Mesenchymal stem cell (in vitro differentiated cells and primary cell): ENCODE data around the gene COL4A1.

Experiments
- DNase-seq: peaks from one replicate; pipeline ENCODE4 v3.0.0-alpha.2; 2013
- H2AFZ ChIP-seq: one replicate; pipeline ENCODE4 v1.6.1; 2013; ENCODE audit warnings: low read depth, mild to moderate bottlenecking, control low read depth, inconsistent platforms, low read length, moderate library complexity
- H2AK5ac ChIP-seq: 2 replicates; pipeline ENCODE4 v1.6.1; 2013; ENCODE audit warnings: low read length, moderate library complexity, mild to moderate bottlenecking, inconsistent platforms; ENCODE audit not compliant: severe bottlenecking
- H2BK120ac ChIP-seq: one replicate; pipeline ENCODE4 v1.6.1; 2013; ENCODE audit warnings: low read depth, mild to moderate bottlenecking, inconsistent platforms, low read length, moderate library complexity
- H2BK12ac ChIP-seq, 2 experiments: one replicate each; pipeline ENCODE4 v1.6.1; 2013; ENCODE audit warnings: inconsistent platforms in 2 of 2, low read length in 2 of 2, mild to moderate bottlenecking in 2 of 2, moderate library complexity in 2 of 2, control low read depth in 1 of 2
- H2BK15ac ChIP-seq: one replicate; pipeline ENCODE4 v1.6.1; 2013; ENCODE audit warnings: mild to moderate bottlenecking, low read depth, inconsistent platforms; ENCODE audit not compliant: poor library complexity, severe bottlenecking
- H2BK5ac ChIP-seq: 2 replicates; pipeline ENCODE4 v1.6.1; 2013; ENCODE audit warnings: low read depth, mild to moderate bottlenecking, low read length, control low read depth, inconsistent platforms; ENCODE audit not compliant: poor library complexity, severe bottlenecking
- H3K14ac ChIP-seq, 2 experiments: one replicate each; pipeline ENCODE4 v1.6.1; 2013; ENCODE audit warnings: inconsistent platforms in 2 of 2, low read length in 2 of 2, control low read depth in 1 of 2, mild to moderate bottlenecking in 1 of 2, moderate library complexity in 1 of 2
- H3K18ac ChIP-seq, 2 experiments: one replicate each; pipeline ENCODE4 v1.6.1; 2013; ENCODE audit warnings: inconsistent platforms in 2 of 2, low read length in 2 of 2, control low read depth in 1 of 2, low read depth in 1 of 2, mild to moderate bottlenecking in 1 of 2
- H3K23ac ChIP-seq, 2 experiments: one replicate each; pipeline ENCODE4 v1.6.1; 2013; ENCODE audit warnings: inconsistent platforms in 2 of 2, low read length in 2 of 2, mild to moderate bottlenecking in 2 of 2, moderate library complexity in 2 of 2, control low read depth in 1 of 2
- H3K27ac ChIP-seq: 2 replicates; pipeline ENCODE4 v1.5.1; 2013; ENCODE audit warnings: mild to moderate bottlenecking, moderate library complexity, low read length, control low read depth, inconsistent platforms; ENCODE audit not compliant: poor library complexity, severe bottlenecking
- H3K27me3 ChIP-seq, 2 experiments: 2 replicates each; pipeline versions ENCODE4 v1.6.1 to v1.7.0; 2013; ENCODE audit warnings: low read length in 2 of 2, mild to moderate bottlenecking in 2 of 2, moderate library complexity in 2 of 2, control low read depth in 1 of 2, inconsistent platforms in 1 of 2; ENCODE audit not compliant: control insufficient read depth in 1 of 2, insufficient read depth in 1 of 2
- H3K36me3 ChIP-seq, 2 experiments: 2 replicates each; pipeline versions ENCODE4 v1.6.1 to v1.7.0; 2013; ENCODE audit warnings: low read length in 2 of 2, control low read depth in 1 of 2, inconsistent platforms in 1 of 2, low read depth in 1 of 2, mild to moderate bottlenecking in 1 of 2; ENCODE audit not compliant: insufficient read depth in 2 of 2, control insufficient read depth in 1 of 2
- H3K4ac ChIP-seq, 2 experiments: one replicate each; pipeline ENCODE4 v1.6.1; 2013; ENCODE audit warnings: inconsistent platforms in 2 of 2, low read length in 2 of 2, mild to moderate bottlenecking in 2 of 2, moderate library complexity in 2 of 2, control low read depth in 1 of 2, low read depth in 1 of 2
- H3K4me1 ChIP-seq: 2 replicates; pipeline ENCODE4 v1.6.1; 2013; ENCODE audit warnings: low read depth, low read length, control low read depth; ENCODE audit not compliant: control insufficient read depth, insufficient read depth
- H3K4me2 ChIP-seq: 2 replicates; pipeline ENCODE4 v1.6.1; 2013; ENCODE audit warnings: low read length, mild to moderate bottlenecking, inconsistent platforms; ENCODE audit not compliant: poor library complexity, severe bottlenecking
- H3K4me3 ChIP-seq, 2 experiments: 2 replicates each; pipeline versions ENCODE4 v1.5.1 to v1.7.0; 2013; ENCODE audit warnings: low read length in 2 of 2, mild to moderate bottlenecking in 2 of 2, control low read depth in 1 of 2, low read depth in 1 of 2; ENCODE audit not compliant: insufficient read depth in 1 of 2
- H3K79me1 ChIP-seq: replicated peaks from 2 replicates; pipeline ENCODE4 v1.6.1; 2013; ENCODE audit warnings: mild to moderate bottlenecking, control low read depth, low read length, inconsistent platforms; ENCODE audit not compliant: poor library complexity, severe bottlenecking
- H3K9ac ChIP-seq: 2 replicates; pipeline ENCODE4 v1.7.0; 2013; ENCODE audit warnings: mild to moderate bottlenecking, low read length, moderate library complexity
- H3K9me3 ChIP-seq: 2 replicates; pipeline ENCODE4 v1.7.0; 2013; ENCODE audit warnings: mild to moderate bottlenecking, low read length; ENCODE audit not compliant: control insufficient read depth
- H4K8ac ChIP-seq: one replicate; pipeline ENCODE4 v1.6.1; 2013; ENCODE audit warnings: inconsistent platforms, mild to moderate bottlenecking, low read length, moderate library complexity
- H4K91ac ChIP-seq: one replicate; pipeline ENCODE4 v1.6.1; 2013; ENCODE audit warnings: mild to moderate bottlenecking, low read length, inconsistent platforms
- WGBS: methylation state at CpG from one replicate; pipeline ENCODE4 v1.1.7; 2013; ENCODE audit warnings: mixed read lengths; 5-methylcytosine and 5-hydroxymethylcytosine counted together

The COL4A1 gene

GRCh38 chr13:110289174-110289573, 17.8 kb downstream of the COL4A1 start:
- Histone ChIP-seq H3K4ac (no peak overlapping the region), H2BK12ac (no peak overlapping the region), H2BK120ac (no peak overlapping the region), H3K4me2 (no peak overlapping the region), H3K14ac (no peak overlapping the region), H3K18ac (no peak overlapping the region), H3K4me1 (peaks cover 6% of the 10 kb centered on the region), H4K8ac (no peak overlapping the region), H3K27me3 (no peaks in the 10 kb centered on the region), H2BK5ac (no peak overlapping the region), H3K4me3 (no peak overlapping the region), H3K27ac (no peak overlapping the region), H2AFZ (no peak overlapping the region), H4K91ac (no peak overlapping the region), H2BK15ac (no peak overlapping the region), H3K23ac (no peak overlapping the region), H3K9me3 (peaks cover 5% of the 10 kb centered on the region), H3K36me3 (peaks cover 0 to 63% of the 10 kb centered on the region in 2 experiments), H2AK5ac (no peak overlapping the region), H3K79me1 (peaks cover 23% of the 10 kb centered on the region), H3K9ac (no peak overlapping the region)
- no peak for DNase-seq
- WGBS = 97% methylated on average over 9 of the region's 9 CpGs

GRCh38 chr13:110286833-110287819, 19.8 kb downstream of the COL4A1 start:
- Histone ChIP-seq H2BK5ac (no peak overlapping the region), H3K27ac (no peak overlapping the region), H3K14ac (no peak overlapping the region), H2BK120ac (no peak overlapping the region), H4K8ac (no peak overlapping the region), H2BK15ac (no peak overlapping the region), H3K79me1 (peaks cover 26% of the 10 kb centered on the region), H3K23ac (no peak overlapping the region), H4K91ac (no peak overlapping the region), H3K9ac (no peak overlapping the region), H3K4me1 (peaks cover 14% of the 10 kb centered on the region), H2AFZ (no peak overlapping the region), H3K4me2 (no peak overlapping the region), H3K18ac (no peak overlapping the region), H3K27me3 (no peaks in the 10 kb centered on the region), H2BK12ac (no peak overlapping the region), H2AK5ac (no peak overlapping the region), H3K4ac (no peak overlapping the region), H3K4me3 (no peak overlapping the region), H3K36me3 (peaks cover 0 to 68% of the 10 kb centered on the region in 2 experiments), H3K9me3 (peaks cover 5% of the 10 kb centered on the region)
- DNase-seq = no peak
- 92% methylated on average over 21 of the region's 21 CpGs for WGBS

- Histone ChIP-seq H2BK12ac (no peak overlapping the region), H3K14ac (no peak overlapping the region), H3K4me1 (peaks cover 14% of the 10 kb centered on the region), H3K4me3 (no peak overlapping the region), H4K8ac (peak overlapping the region; percentile 61), H4K91ac (peak overlapping the region; percentile 15), H3K4me2 (no peak overlapping the region), H3K27me3 (peaks cover 0 to under 1% of the 10 kb centered on the region in 2 experiments), H2AK5ac (no peak overlapping the region), H3K36me3 (peaks cover 0 to 68% of the 10 kb centered on the region in 2 experiments), H2BK5ac (no peak overlapping the region), H3K4ac (no peak overlapping the region), H3K27ac (no peak overlapping the region), H2AFZ (no peak overlapping the region), H3K79me1 (peaks cover 26% of the 10 kb centered on the region), H2BK15ac (no peak overlapping the region), H2BK120ac (no peak overlapping the region), H3K9ac (no peak overlapping the region), H3K9me3 (peaks cover 5% of the 10 kb centered on the region), H3K23ac (no peak overlapping the region), H3K18ac (peak overlapping the region in 1 of 2 experiments; percentile 33)
- DNase-seq = no peak
- WGBS = 92% methylated on average over 14 of the region's 14 CpGs
These were observed 20.7 kb downstream of the COL4A1 start for GRCh38 chr13:110285991-110286832.
